Fibroblast of skin of left quadriceps (primary cell): ENCODE data around the gene TMIE.
"Not testable (repeated sequence)": the region's sequence is repeated elsewhere in the genome, so short reads cannot be mapped to it uniquely, and the experiment has no call there.

Experiments used
- DNase-seq, 2 experiments: peaks; one replicate each; pipeline ENCODE4 v3.0.0-alpha.2; 2013; ENCODE audit warnings: low read depth in 2 of 2

TMIE gene

GRCh38 chr3:46722443-46722842 is 21.3 kb downstream of the TMIE start:
- DNase-seq, result no peak

- DNase-seq, result no peak
Measured at GRCh38 chr3:46724424-46724823, 23.2 kb downstream of the TMIE start.

DNA sequence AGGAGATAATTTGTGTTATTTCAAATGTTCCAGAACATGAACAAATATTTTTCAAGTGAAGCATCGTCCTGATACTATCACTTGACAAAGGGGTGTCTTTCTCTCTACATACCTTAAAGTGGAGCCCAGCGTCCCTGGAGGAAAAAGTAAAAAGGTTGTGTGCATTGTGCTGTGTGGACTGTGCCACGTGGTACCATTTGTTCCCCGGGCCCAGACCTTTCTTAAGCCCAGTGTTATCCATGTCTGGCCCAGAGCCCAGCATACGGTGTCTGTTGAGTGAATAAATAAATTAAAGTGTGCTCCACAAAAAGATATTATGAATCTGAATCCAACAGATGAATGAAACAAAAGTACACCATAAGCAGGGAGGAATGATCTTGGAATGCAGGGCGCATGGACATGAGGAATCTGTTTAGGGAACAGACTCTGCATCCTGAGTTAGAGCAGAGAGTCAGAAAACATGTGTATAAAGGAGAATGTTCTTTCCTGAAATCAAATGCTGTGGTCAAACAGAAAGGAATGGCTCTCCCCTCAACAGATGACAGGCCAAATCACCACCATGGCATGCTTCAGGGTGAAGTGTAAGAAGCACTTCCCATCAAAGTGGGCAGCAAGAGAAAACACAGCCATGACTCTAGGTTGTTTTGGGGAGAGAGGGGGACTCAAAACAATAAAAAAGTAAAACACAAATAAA is 24.6 kb downstream of the TMIE start:
- DNase-seq, result peak; percentile 10 to 12

DNA sequence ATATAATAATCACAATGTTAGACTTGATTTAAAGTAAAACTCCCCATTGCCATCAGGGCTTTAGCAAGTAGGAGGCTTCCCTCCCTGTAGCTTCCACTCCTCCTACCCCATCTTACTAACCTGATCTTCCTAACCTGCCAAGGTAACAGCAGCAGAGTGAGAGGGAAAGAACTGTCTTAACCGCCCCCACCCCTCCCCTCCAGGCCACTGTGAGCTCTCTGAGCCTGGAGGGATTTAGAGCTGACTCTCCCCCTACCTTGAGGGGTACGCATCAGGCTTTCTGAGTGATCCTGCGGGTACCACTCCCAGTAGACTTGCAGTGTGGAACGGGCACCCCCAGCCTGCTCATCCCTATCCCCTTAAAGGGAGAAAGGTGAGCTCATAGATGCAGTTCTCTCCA is 27.8 kb downstream of the TMIE start:
- DNase-seq, result no peak

- DNase-seq, result no peak
Measured at GRCh38 chr3:46730819-46731218, 29.6 kb downstream of the TMIE start.

DNA sequence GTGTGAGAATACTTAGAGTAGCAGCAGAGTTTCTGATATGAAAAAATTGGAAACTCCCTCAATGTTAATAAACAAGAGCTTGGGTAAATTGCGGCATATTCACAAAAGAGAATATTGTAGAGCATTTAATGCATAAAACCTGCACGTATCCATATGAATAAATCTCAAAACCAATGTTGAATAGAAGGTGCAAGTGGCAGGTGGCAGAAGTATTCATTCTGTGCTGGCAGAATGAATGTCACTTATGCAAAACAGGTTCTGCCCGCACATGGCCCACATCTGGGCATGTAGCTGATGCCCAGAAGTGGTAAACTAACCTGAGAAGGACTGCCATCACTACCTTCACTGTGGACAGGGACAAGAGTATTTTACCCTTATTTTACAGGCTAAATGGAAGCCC is 30.6 kb downstream of the TMIE start:
- DNase-seq, result no peak

DNA sequence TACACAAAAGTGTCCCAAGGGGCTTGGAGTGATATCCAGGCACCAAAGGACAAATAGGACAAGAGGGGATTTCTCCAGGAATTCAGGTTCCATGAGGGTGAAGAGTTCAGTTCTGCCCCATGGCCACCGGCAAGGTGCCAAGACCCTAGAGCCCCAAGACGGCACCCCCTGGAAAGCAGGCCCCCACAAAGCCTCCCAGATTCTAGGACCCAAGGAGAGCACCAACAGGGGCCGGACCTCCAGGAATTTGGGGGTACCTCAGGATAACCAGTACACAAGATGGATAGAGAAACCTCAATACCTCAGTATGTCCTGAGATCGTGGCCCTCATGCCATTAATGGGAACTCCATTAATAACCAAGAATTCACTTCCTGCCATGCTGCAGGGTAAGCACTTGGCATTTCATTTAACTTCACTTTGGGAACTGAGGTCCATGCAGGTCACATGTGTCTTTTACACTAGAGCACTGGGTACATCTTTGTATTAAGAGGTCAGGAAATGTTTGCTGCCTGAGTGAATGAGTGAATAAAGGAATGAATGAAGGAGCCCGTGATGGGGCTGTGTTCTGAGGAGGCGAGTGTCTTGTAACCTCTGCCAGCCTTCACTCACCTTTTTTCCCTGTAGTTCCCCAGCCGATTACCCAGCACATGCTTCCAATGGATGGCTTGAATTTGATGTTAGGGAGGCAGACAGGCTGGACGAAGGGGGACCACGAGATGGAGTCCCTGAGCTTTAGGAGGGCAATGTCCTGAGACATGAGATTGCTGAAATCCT is 32.0 kb downstream of the TMIE start:
- DNase-seq, result no peak

GRCh38 chr3:46734773-46735172 is 33.6 kb downstream of the TMIE start:
- DNase-seq, result no peak

GRCh38 chr3:46736006-46736872 is 35.0 kb downstream of the TMIE start:
- DNase-seq, result no peak

DNA sequence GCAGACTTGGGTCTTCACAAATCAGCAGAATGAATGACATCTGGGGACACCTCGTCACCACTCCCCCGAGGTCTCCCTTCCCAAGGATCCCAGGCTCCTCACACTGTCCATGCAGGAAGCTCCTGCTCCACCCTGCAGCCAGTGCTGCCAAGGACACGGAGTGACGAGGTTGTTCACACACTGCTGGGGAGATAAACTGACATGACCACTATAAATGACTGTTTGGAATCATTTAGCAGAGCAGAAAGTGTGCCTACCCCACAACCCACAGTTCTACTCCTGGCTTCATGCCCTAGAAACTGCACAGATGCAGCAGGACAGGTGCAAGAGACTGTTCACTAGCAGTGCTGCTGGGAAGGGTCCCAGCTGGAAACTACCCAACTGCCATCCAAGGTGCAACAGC is 36.1 kb downstream of the TMIE start:
- no peak for DNase-seq

DNA sequence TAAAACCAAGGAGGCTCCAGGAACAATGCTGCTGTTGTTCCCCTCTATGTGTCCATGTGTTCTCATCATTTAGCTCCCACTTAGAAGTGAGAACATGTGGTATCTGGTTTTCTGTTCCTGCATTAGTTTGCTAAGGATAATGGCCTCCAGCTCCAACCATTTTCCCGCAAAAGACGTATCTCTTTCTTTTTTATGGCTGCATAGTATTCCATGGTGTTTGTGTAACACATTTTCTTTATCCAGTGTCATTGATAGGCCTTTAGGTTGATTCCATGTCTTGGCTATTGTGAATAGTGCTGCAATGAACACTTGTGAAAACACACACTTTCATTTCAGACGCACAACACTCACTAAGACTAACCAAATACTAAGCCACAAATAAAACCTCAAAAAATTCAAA is 38.4 kb downstream of the TMIE start:
- DNase-seq, result not testable (repeated sequence)

GRCh38 chr3:46742992-46743585 is 41.9 kb downstream of the TMIE start:
- DNase-seq, result no peak

DNA sequence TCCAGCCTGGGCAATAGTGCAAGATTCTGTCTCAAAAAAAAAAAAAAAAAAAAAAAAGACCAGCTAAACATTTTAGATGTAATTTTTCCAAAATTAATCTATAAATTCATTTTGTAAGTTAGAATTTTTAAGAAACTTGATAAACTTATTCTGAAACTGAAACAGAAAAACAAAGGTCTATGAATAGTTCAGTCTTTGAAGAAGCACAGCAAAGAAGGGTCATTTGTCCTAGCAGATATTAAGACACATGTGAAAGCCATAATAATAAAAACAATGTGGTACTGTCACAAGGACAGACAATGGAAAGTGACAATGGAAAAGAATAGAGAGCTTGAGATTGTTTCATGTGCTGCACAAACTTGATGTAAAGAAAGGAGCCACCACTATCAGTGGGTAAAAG is 45.5 kb downstream of the TMIE start:
- DNase-seq, result no peak

GRCh38 chr3:46748170-46748569 is 47.0 kb downstream of the TMIE start:
- DNase-seq, result no peak

DNA sequence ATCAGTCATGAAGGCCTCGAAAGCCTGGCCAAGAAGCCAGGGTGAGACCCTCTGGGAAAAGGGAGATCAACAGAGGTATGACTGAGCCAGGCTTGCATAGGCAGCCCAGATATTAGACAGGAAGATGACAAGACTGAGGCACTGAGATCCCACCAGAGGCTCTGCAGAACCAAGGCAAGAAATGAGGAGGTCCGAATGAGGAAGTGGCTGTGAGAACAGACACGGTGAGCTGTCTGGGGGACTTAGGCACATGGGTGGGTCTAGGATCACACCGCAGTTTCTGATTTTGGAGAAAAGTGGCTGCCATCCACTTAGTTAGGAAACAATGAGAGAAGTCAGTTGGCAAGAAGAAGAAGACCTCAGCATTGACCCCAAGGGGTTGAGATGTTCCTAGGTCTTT is 47.9 kb downstream of the TMIE start:
- no peak for DNase-seq

GRCh38 chr3:46750555-46751038 is 49.4 kb downstream of the TMIE start:
- no peak for DNase-seq

- DNase-seq, result not testable (repeated sequence)
Measured at GRCh38 chr3:46753127-46753526, 51.9 kb downstream of the TMIE start.

- no peak for DNase-seq
Measured at GRCh38 chr3:46755646-46756045, 54.5 kb downstream of the TMIE start.

DNA sequence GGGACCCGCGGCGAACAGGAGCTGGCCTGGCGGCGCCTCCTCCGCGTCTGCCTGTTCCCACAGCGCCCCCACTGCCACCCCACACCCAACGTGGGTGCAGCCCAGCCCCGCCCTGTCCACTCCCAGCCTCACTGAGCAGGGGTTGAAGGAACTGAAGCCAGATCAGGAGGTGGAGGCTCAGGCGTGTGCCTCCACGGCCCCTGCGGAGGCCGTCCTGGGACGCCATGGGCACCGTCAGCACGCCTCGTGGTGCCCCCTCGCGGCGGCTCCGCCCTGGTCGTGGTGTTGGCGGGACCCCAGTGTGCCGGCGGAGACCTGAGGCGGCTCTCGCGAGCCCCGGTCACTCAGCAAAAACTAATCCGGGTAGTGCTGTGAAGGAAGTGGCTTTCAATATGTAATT is 55.5 kb downstream of the TMIE start:
- no peak for DNase-seq

- no peak for DNase-seq
Measured at GRCh38 chr3:46759239-46760167, 58.3 kb downstream of the TMIE start.
